Measurements from ENCODE around the gene SLC19A2. TPM values are rescaled to one million over a fixed set of nuclear protein-coding genes. Genes with fewer than 3 reads are reported as not detected.

The SLC19A2 gene
- total and polyA plus RNA-seq, 2 donors (not counting 3 experiments of a cell fraction or from before 2014, with no cell fraction given), result 5.2 to 5.4 TPM

GRCh38 chr1:169473347-169473746 is 12.4 kb downstream of the SLC19A2 start:
- Histone ChIP-seq H3K79me2 (ENCODE audit: control insufficient read depth, insufficient read depth, low read length) (no peaks in the 10 kb centered on the region), H3K27me3 (ENCODE audit: control insufficient read depth in 2 of 2, insufficient read depth in 2 of 2, low read length in 2 of 2) (no peaks in the 10 kb centered on the region), H3K9me1 (replicated peaks; ENCODE audit: control insufficient read depth, extremely low read depth, insufficient read depth, low read length) (no peaks in the 10 kb centered on the region), H3K27ac (ENCODE audit: insufficient read depth, low read depth, low read length) (no peak overlapping the region), H3K9me3 (replicated peaks; ENCODE audit: control insufficient read depth, insufficient read depth, low read length) (no peaks in the 10 kb centered on the region), H3K9ac (replicated peaks; ENCODE audit: extremely low read depth, insufficient read depth, low read length) (no peak overlapping the region), H3K4me2 (ENCODE audit: insufficient read depth, low read length) (no peak overlapping the region), H4K20me1 (replicated peaks; ENCODE audit: control insufficient read depth, extremely low read depth, insufficient read depth, low read length) (no peaks in the 10 kb centered on the region), H2AFZ (ENCODE audit: low read depth, low read length) (no peak overlapping the region), H3K4me3 (replicated peaks in 1 of 3; ENCODE audit: insufficient read depth in 1 of 3, low read depth in 1 of 3, low read length in 3 of 3) (no peak overlapping the region), H3K36me3 (ENCODE audit: control insufficient read depth in 2 of 2, extremely low read depth in 1 of 2, insufficient read depth in 2 of 2, low read length in 2 of 2) (peaks cover 0 to 2% of the 10 kb centered on the region in 2 experiments), H3K4me1 (ENCODE audit: control insufficient read depth, extremely low read depth, insufficient read depth, low read length) (no peaks in the 10 kb centered on the region)
- intact Hi-C loops (cut with micrococcal nuclease), result loop anchor here (5.0 kb wide), 1 partner anchor 106 kb away; the partner anchor contains the start of genes BLZF1 and NME7
- DNase-seq (ENCODE audit: low read depth, low spot score) (no peak), FAIRE-seq (no peak)
- TF ChIP-seq MYC (IDR thresholded peaks at IDR 0.05; ENCODE audit: low read depth, low read length), result no peak
- TF ChIP-seq JUN (IDR thresholded peaks at IDR 0.05; ENCODE audit: borderline replicate concordance, insufficient read depth, insufficient read length, low read depth), result no peak
- no peak for TF ChIP-seq EZH2 (IDR thresholded peaks at IDR 0.05; ENCODE audit: borderline replicate concordance, low read depth, low read length, severe bottlenecking)
- no peak for TF ChIP-seq CTCF (IDR thresholded peaks at IDR 0.05; ENCODE audit: extremely low read depth in 1 of 2, insufficient read depth in 1 of 2, low read depth in 1 of 2, low read length in 2 of 2)
- POLR2A ChIA-PET, result no interaction called here
- dilution Hi-C loops (cut with MboI; ENCODE audit: extremely low pct_ligation_motif_present, low sequenced_read_pairs), result no loop called here
- no TSS peak for BruUV-seq (replicated peaks)
- CTCF ChIA-PET, result interaction anchor here (0.6 to 1.3 kb wide), 2 partner anchors 13 to 36 kb away, joined by 3 read pairs; no protein-coding TSS in a partner anchor

DNA sequence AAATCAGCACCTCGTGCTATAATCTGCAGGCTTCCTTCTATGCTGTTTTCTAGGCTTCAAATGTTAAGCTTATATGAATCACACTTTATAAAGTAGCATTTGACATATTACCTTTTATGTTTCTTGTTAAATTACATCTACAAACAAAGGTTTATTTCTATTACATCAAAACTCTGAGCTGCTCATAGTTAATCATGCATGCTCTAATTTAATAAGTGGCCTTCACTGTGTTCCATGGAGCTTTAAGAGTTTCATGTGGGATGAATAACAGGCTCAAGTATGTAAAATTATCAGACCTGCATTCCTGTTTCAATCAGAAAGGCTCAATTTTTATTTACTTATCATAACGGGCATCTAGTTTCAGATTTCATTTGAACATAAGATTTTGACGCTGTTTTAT is 13.0 kb downstream of the SLC19A2 start:
- BruUV-seq (replicated peaks), result no TSS peak
- Histone ChIP-seq H3K79me2 (ENCODE audit: control insufficient read depth, insufficient read depth, low read length) (no peaks in the 10 kb centered on the region), H3K27ac (ENCODE audit: insufficient read depth, low read depth, low read length) (no peak overlapping the region), H3K4me3 (replicated peaks in 1 of 3; ENCODE audit: insufficient read depth in 1 of 3, low read depth in 1 of 3, low read length in 3 of 3) (no peak overlapping the region), H3K27me3 (ENCODE audit: control insufficient read depth in 2 of 2, insufficient read depth in 2 of 2, low read length in 2 of 2) (no peaks in the 10 kb centered on the region), H3K4me2 (ENCODE audit: insufficient read depth, low read length) (no peak overlapping the region), H3K9me1 (replicated peaks; ENCODE audit: control insufficient read depth, extremely low read depth, insufficient read depth, low read length) (no peaks in the 10 kb centered on the region), H4K20me1 (replicated peaks; ENCODE audit: control insufficient read depth, extremely low read depth, insufficient read depth, low read length) (no peaks in the 10 kb centered on the region), H3K9ac (replicated peaks; ENCODE audit: extremely low read depth, insufficient read depth, low read length) (no peak overlapping the region), H3K9me3 (replicated peaks; ENCODE audit: control insufficient read depth, insufficient read depth, low read length) (no peaks in the 10 kb centered on the region), H3K36me3 (ENCODE audit: control insufficient read depth in 2 of 2, extremely low read depth in 1 of 2, insufficient read depth in 2 of 2, low read length in 2 of 2) (peaks cover 0 to 2% of the 10 kb centered on the region in 2 experiments), H2AFZ (ENCODE audit: low read depth, low read length) (no peak overlapping the region), H3K4me1 (ENCODE audit: control insufficient read depth, extremely low read depth, insufficient read depth, low read length) (no peaks in the 10 kb centered on the region)
- no peak for TF ChIP-seq MAX (IDR thresholded peaks at IDR 0.05; ENCODE audit: insufficient read depth, insufficient read length)
- TF ChIP-seq FOS (IDR thresholded peaks at IDR 0.05; ENCODE audit: borderline replicate concordance, insufficient read depth, low read length), result no peak
- TF ChIP-seq POLR2AphosphoS5 (IDR thresholded peaks at IDR 0.05; ENCODE audit: insufficient read depth, low read depth, low read length), result no peak
- no peak for TF ChIP-seq GATA2 (IDR thresholded peaks at IDR 0.05; ENCODE audit: insufficient read depth, insufficient read length, low read depth, low read length)
- CTCF ChIA-PET, result no interaction called here
- DNase-seq (ENCODE audit: low read depth, low spot score) (no peak), FAIRE-seq (no peak)
- dilution Hi-C loops (cut with MboI; ENCODE audit: extremely low pct_ligation_motif_present, low sequenced_read_pairs) (no loop called here), intact Hi-C loops (cut with micrococcal nuclease) (loop anchor here (5.0 kb wide), 1 partner anchor 105 kb away; the partner anchor contains the start of genes BLZF1 and NME7)
- POLR2A ChIA-PET, result no interaction called here

Measured in endothelial cell of umbilical vein (primary cell).